Measurements from ENCODE around the gene EME2.

Gene EME2

GRCh38 chr16:1782408-1783264 is 10.0 kb downstream of the EME2 start, which contains the start of the genes NUBP2 and SPSB3:
Gene NUBP2, plus strand, starts transcription at chr16:1782960. Its CDS starts 61 bp downstream, at chr16:1783021.
Gene SPSB3, minus strand, starts transcription at chr16:1782571. Its CDS starts 1,088 bp downstream, at chr16:1781483.
- no peak within 1 kb of the TSS for H3K27ac ChIP-seq (ENCODE audit: low read length, poor library complexity, severe bottlenecking)
- peak within 1 kb of the TSS; percentile 33 to 46 for H3K18ac ChIP-seq (ENCODE audit: low read depth in 1 of 2, low read length in 2 of 2)
- no peak within 1 kb of the TSS for H2BK5ac ChIP-seq (ENCODE audit: low read depth, low read length, poor library complexity, severe bottlenecking)
- peaks cover 36% of the 10 kb centered on the region for H3K4me1 ChIP-seq (ENCODE audit: control insufficient read depth, insufficient read depth, low read depth, low read length)
- H2BK12ac ChIP-seq (ENCODE audit: low read length in 2 of 2), result no peak within 1 kb of the TSS
- H3K36me3 ChIP-seq (ENCODE audit: control insufficient read depth in 1 of 2, insufficient read depth in 2 of 2, low read depth in 1 of 2, low read length in 2 of 2), result peaks cover 36 to 63% of the 10 kb centered on the region in 2 experiments
- H4K91ac ChIP-seq (ENCODE audit: low read length), result peak within 1 kb of the TSS; percentile 14
- no peak within 1 kb of the TSS for H2AK5ac ChIP-seq (ENCODE audit: low read length, severe bottlenecking)
- DNase-seq, result peak; percentile 100
- peaks cover 43% of the 10 kb centered on the region for H3K79me1 ChIP-seq (replicated peaks; ENCODE audit: low read length, poor library complexity, severe bottlenecking)
- H4K8ac ChIP-seq (ENCODE audit: low read length), result peak within 1 kb of the TSS; percentile 48
- H2AFZ ChIP-seq (ENCODE audit: low read depth, low read length), result peak within 1 kb of the TSS; percentile 62
- WGBS, result under 1% methylated on average over 97 of the region's 102 CpGs
- peak within 1 kb of the TSS; percentile 48 to 59 for H3K4ac ChIP-seq (ENCODE audit: low read depth in 1 of 2, low read length in 2 of 2)
- peak within 1 kb of the TSS; percentile 87 to 94 for H3K4me3 ChIP-seq (ENCODE audit: insufficient read depth in 1 of 2, low read depth in 1 of 2, low read length in 2 of 2)
- no peak within 1 kb of the TSS for H2BK120ac ChIP-seq (ENCODE audit: low read depth, low read length)
- H3K23ac ChIP-seq (ENCODE audit: low read length in 2 of 2), result no peak within 1 kb of the TSS
- H3K14ac ChIP-seq (ENCODE audit: low read length in 2 of 2), result peak within 1 kb of the TSS in 1 of 2 experiments; percentile 31
- no peaks in the 10 kb centered on the region for H3K9me3 ChIP-seq (ENCODE audit: control insufficient read depth, low read length)
- H2BK15ac ChIP-seq (ENCODE audit: low read depth, poor library complexity, severe bottlenecking), result no peak within 1 kb of the TSS
- peak within 1 kb of the TSS; percentile 93 for H3K4me2 ChIP-seq (ENCODE audit: low read length, poor library complexity, severe bottlenecking)
- no peaks in the 10 kb centered on the region for H3K27me3 ChIP-seq (ENCODE audit: control insufficient read depth in 1 of 2, insufficient read depth in 1 of 2, low read length in 2 of 2)
- peak within 1 kb of the TSS; percentile 90 for H3K9ac ChIP-seq (ENCODE audit: low read length)

GRCh38 chr16:1784977-1785845 is 12.6 kb downstream of the EME2 start:
- no peaks in the 10 kb centered on the region for H3K27me3 ChIP-seq (ENCODE audit: control insufficient read depth in 1 of 2, insufficient read depth in 1 of 2, low read length in 2 of 2)
- H3K27ac ChIP-seq (ENCODE audit: low read length, poor library complexity, severe bottlenecking), result no peak overlapping the region
- no peak overlapping the region for H2AFZ ChIP-seq (ENCODE audit: low read depth, low read length)
- no peak for DNase-seq
- peaks cover 30 to 62% of the 10 kb centered on the region in 2 experiments for H3K36me3 ChIP-seq (ENCODE audit: control insufficient read depth in 1 of 2, insufficient read depth in 2 of 2, low read depth in 1 of 2, low read length in 2 of 2)
- H3K18ac ChIP-seq (ENCODE audit: low read depth in 1 of 2, low read length in 2 of 2), result no peak overlapping the region
- no peak overlapping the region for H3K4ac ChIP-seq (ENCODE audit: low read depth in 1 of 2, low read length in 2 of 2)
- no peak overlapping the region for H2BK5ac ChIP-seq (ENCODE audit: low read depth, low read length, poor library complexity, severe bottlenecking)
- peaks cover 15% of the 10 kb centered on the region for H3K4me1 ChIP-seq (ENCODE audit: control insufficient read depth, insufficient read depth, low read depth, low read length)
- no peak overlapping the region for H2AK5ac ChIP-seq (ENCODE audit: low read length, severe bottlenecking)
- no peak overlapping the region for H4K91ac ChIP-seq (ENCODE audit: low read length)
- no peaks in the 10 kb centered on the region for H3K9me3 ChIP-seq (ENCODE audit: control insufficient read depth, low read length)
- H3K14ac ChIP-seq (ENCODE audit: low read length in 2 of 2), result no peak overlapping the region
- no peak overlapping the region for H3K4me3 ChIP-seq (ENCODE audit: insufficient read depth in 1 of 2, low read depth in 1 of 2, low read length in 2 of 2)
- no peak overlapping the region for H2BK15ac ChIP-seq (ENCODE audit: low read depth, poor library complexity, severe bottlenecking)
- H3K79me1 ChIP-seq (replicated peaks; ENCODE audit: low read length, poor library complexity, severe bottlenecking), result peaks cover 45% of the 10 kb centered on the region
- 95% methylated on average over 23 of the region's 26 CpGs for WGBS
- no peak overlapping the region for H4K8ac ChIP-seq (ENCODE audit: low read length)
- H3K23ac ChIP-seq (ENCODE audit: low read length in 2 of 2), result no peak overlapping the region
- no peak overlapping the region for H2BK120ac ChIP-seq (ENCODE audit: low read depth, low read length)
- no peak overlapping the region for H2BK12ac ChIP-seq (ENCODE audit: low read length in 2 of 2)
- no peak overlapping the region for H3K9ac ChIP-seq (ENCODE audit: low read length)
- no peak overlapping the region for H3K4me2 ChIP-seq (ENCODE audit: low read length, poor library complexity, severe bottlenecking)

- Histone ChIP-seq H4K8ac (ENCODE audit: low read length) (no peak overlapping the region), H3K27ac (ENCODE audit: low read length, poor library complexity, severe bottlenecking) (no peak overlapping the region), H3K14ac (ENCODE audit: low read length in 2 of 2) (no peak overlapping the region), H3K18ac (ENCODE audit: low read depth in 1 of 2, low read length in 2 of 2) (no peak overlapping the region), H3K4me1 (ENCODE audit: control insufficient read depth, insufficient read depth, low read depth, low read length) (peaks cover 15% of the 10 kb centered on the region), H2BK5ac (ENCODE audit: low read depth, low read length, poor library complexity, severe bottlenecking) (no peak overlapping the region), H3K4me3 (ENCODE audit: insufficient read depth in 1 of 2, low read depth in 1 of 2, low read length in 2 of 2) (no peak overlapping the region), H2AK5ac (ENCODE audit: low read length, severe bottlenecking) (no peak overlapping the region), H2BK120ac (ENCODE audit: low read depth, low read length) (no peak overlapping the region), H3K9me3 (ENCODE audit: control insufficient read depth, low read length) (no peaks in the 10 kb centered on the region), H3K27me3 (ENCODE audit: control insufficient read depth in 1 of 2, insufficient read depth in 1 of 2, low read length in 2 of 2) (no peaks in the 10 kb centered on the region), H3K79me1 (replicated peaks; ENCODE audit: low read length, poor library complexity, severe bottlenecking) (peaks cover 46% of the 10 kb centered on the region), H3K23ac (ENCODE audit: low read length in 2 of 2) (no peak overlapping the region), H2BK12ac (ENCODE audit: low read length in 2 of 2) (no peak overlapping the region), H3K4ac (ENCODE audit: low read depth in 1 of 2, low read length in 2 of 2) (no peak overlapping the region), H3K9ac (ENCODE audit: low read length) (no peak overlapping the region), H4K91ac (ENCODE audit: low read length) (no peak overlapping the region), H2AFZ (ENCODE audit: low read depth, low read length) (no peak overlapping the region), H3K36me3 (ENCODE audit: control insufficient read depth in 1 of 2, insufficient read depth in 2 of 2, low read depth in 1 of 2, low read length in 2 of 2) (peaks cover 24 to 64% of the 10 kb centered on the region in 2 experiments), H2BK15ac (ENCODE audit: low read depth, poor library complexity, severe bottlenecking) (no peak overlapping the region), H3K4me2 (ENCODE audit: low read length, poor library complexity, severe bottlenecking) (no peak overlapping the region)
- 95% methylated on average over 14 of the region's 14 CpGs for WGBS
- DNase-seq, result no peak
Measured at GRCh38 chr16:1785846-1786170, 13.2 kb downstream of the EME2 start.
